Fibroblast of skin of abdomen (primary cell): ENCODE results near the gene CACNA1C.

ENCODE experiments used
- DNase-seq: peaks from one replicate; pipeline ENCODE4 v3.0.0-alpha.2; 2013

CACNA1C gene

GRCh38 chr12:2325519-2325918 is 272.7 kb downstream of the CACNA1C start:
- DNase-seq: no peak

DNA sequence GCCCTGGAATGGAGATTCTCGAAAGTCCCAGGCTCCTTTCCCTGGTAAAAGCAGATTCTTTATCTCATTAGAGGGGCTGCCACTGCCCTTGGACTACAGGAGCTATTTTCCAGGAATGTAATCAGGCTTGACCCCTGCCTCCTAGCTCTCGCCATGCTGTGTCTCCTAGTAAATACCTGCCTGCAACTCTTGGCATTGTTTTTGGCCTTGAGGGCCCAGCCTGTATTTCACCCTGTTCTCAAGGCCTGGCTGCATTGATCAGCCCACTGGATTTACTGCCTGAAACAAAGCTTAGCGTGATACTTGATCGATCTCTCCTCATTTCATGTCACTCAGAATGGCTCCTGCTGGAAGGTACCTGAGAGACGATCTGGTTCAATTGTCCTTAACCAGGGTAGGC is 273.7 kb downstream of the CACNA1C start:
- no peak for DNase-seq

DNA sequence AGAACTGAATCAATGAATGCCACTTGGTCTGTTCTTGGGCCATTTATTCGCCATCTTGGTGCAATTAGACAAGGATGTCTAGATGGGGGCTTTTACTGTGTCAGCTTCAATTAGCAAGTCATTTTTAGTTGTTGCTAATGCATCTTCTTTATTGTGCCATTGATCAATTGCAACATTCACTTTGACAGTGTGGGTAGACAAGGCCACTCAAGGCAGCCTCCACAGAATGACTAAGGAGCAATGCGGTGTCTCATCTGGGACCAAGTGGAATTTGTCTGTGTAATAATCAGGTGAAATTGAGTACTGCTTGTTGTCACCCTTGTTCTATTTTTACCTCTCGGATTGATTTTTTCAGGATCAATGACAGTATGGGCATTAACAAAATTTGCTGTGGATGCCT is 275.9 kb downstream of the CACNA1C start:
- no peak for DNase-seq

GRCh38 chr12:2329661-2330210 is 276.9 kb downstream of the CACNA1C start:
- DNase-seq: no peak

GRCh38 chr12:2332236-2332635 is 279.4 kb downstream of the CACNA1C start:
- DNase-seq: peak; percentile 48

- no peak for DNase-seq
Measured at GRCh38 chr12:2332947-2333346, 280.2 kb downstream of the CACNA1C start.

GRCh38 chr12:2333491-2334195 is 280.9 kb downstream of the CACNA1C start:
- no peak for DNase-seq

- DNase-seq: no peak
Measured at GRCh38 chr12:2334271-2334670, 281.5 kb downstream of the CACNA1C start.

DNA sequence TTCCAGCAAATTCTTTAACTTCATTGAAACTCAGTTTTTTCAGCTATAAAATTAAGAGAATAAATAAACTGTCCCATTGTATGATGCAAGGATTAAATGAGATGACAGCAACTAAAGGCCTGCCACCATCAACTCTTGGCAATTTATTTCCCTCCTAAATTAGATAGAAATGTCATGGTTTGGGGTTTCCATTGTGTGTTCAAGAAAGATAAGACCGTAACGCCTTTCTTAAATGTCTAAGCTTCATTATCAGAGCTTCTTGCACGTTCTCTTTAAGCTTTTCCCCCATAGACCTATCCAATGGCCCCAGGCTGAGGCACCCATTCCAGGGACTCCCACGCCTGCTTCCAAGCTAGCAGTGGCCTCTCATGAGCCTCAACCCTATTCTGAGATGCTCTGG is 281.9 kb downstream of the CACNA1C start:
- no peak for DNase-seq

GRCh38 chr12:2335109-2335508 is 282.3 kb downstream of the CACNA1C start:
- no peak for DNase-seq

GRCh38 chr12:2335513-2335912 is 282.7 kb downstream of the CACNA1C start:
- peak; percentile 61 for DNase-seq

DNA sequence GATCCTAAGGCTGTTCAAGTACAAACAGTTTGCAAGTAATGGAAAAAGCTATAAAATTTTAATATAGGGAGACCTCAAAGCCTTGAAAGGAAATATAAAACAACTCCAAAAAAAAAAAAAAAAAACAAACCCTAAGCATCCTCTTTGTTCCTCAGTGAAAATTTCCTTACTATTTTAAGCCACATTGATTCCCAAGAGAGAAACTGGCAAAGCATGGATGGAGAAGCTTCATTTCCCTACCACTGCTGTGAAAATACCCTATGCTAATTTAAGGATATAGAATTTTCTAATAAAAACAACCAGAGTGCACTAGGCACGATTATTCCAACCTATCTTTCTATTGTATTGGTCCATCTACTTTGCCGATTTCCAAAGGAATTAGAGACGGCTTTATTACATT is 283.1 kb downstream of the CACNA1C start:
- no peak for DNase-seq

DNA sequence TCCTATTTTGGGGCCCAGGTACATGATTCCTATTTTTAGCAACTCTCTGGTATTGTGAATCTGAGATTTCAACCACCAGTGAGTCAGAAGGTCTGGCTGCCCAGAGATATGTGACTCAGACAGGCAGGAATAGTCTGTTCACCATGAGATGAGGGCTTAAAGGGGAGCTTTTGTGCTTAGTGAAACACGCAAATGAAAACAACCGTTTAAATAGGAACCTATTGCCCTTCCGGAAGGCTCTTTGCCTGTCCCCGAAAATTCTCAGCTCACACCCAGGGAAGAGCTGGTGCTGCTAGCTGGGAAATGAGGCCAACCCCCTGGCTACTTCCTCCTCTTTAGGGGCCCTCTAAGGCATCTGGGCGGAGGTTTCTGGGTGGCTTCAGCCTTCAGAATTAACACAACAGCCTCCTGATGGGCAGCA is 283.6 kb downstream of the CACNA1C start:
- DNase-seq: peak; percentile 95

DNA sequence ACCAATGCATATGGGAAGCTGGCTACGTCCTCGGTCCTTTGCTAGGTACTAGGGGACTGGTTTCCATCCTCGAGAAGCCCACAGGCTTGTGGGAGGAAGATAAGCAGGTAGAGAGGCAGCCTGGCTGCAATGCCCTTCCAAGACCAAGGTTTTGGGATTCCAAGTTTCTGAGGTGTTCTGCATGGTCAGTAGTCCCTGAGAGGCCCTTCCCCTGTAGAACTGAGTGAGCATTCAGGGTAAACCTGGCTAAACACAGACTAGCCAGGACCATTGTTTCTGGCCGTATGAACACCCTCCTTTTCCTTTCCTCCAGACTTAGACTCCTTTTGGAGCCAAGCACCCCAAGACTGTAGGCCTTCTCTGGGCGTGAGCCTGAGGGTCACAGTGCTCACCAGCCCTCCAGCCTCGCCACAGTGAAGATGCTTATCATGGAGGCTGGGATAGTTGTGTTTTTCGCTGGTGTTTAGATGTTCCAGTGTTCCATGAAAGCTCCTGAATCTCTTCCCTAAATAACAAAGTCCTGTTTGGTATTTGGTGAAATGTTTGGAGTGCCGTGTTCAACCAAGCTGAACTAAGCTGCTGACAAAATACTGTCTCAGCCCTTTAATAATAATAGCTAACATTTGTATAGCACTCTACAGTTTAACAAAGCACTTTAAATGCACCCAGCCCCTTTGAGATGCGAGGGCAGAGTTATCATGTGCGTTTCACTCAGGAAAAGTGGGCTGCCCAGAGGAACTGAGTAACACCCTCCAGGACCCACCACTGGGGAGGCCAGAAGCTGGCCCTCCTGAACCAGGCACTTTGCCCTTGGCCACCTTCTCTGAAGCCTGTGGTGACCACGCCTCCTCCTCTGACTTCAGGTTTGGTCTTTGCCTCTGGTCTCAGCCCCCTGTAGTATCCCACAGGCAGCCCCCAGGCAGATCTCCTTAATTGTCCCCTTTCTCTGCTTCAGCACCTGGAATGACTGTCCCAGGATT is 284.5 kb downstream of the CACNA1C start:
- DNase-seq: no peak

DNA sequence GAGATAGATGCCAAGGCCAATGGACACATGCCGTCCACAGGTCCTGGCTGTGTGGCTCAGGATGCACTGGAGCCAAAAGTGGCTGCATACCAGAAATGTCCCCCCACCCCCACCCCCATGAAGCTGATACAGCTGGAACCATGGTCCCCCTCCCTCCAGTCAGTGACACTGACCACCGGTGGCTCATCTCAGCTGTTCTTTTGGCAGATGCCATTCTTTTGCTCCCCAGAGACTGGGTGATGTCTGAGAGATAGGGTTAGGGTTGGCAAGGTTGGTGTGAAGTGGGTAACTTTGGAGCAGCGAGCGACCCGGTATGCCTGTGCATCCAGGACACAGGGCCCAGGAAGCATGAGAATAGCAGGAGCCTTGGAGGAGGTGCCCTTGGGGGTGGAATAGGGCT is 285.6 kb downstream of the CACNA1C start:
- DNase-seq: no peak

- peak; percentile 68 for DNase-seq
Measured at GRCh38 chr12:2338991-2339431, 286.2 kb downstream of the CACNA1C start.

GRCh38 chr12:2341051-2341751 is 288.4 kb downstream of the CACNA1C start:
- no peak for DNase-seq

DNA sequence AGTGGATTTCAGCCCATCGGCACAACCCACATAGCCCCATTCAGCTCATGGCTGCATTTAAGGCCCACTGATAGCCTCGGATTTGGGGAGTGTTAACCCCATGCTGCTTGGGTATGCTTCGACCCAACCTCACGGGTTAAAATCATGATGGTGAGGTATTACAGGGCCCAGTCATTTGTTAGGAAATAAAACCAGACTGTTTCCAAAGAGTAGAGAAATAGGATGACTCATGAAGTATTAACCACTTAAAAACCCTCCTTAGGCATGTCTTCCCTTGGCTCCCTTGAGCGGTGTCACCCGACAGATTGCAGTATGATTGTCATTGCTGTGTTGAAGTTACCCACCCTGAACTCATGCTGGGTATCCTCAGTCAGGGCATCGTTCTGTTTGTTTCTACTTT is 289.1 kb downstream of the CACNA1C start:
- DNase-seq: peak; percentile 78

- DNase-seq: no peak
Measured at GRCh38 chr12:2343681-2344080, 290.9 kb downstream of the CACNA1C start.

DNA sequence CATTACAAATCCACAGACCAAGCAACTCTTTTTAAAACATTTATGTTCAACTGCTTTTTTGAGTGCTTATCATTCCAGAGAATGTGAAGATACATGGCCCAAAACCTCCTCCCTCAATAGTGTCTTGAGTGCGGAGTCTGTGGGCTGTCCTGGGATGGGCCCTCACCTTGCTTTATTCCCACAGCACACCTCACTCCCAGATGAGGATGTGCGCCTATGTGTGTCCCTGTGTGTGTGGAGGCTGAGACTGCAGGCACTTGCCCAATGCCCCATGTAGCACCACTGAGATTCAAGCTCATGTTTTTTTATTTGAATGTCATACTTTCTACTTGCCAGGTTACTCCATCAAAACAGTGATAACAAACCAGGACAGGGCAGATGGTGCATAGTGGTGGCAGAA is 291.7 kb downstream of the CACNA1C start:
- no peak for DNase-seq

DNA sequence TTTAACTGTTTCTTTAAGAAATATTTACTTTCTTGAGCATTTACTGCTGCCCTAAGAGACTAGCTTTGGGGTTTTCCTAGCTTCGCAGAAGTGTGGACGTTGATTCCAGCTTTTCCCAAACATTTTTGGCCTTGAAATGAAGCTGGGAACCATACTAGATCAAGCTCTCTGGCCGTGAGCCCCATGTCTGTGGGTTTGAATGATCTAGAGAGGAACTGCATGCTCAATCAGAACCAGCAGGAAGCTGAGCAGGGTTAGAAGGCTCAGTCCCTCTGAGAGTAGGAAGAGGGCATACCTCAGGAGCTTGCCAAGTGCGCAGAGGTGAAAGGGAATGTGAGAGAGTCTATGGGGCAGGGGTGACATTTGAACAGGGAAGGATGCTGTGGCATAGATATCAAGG is 292.1 kb downstream of the CACNA1C start:
- DNase-seq: no peak

DNA sequence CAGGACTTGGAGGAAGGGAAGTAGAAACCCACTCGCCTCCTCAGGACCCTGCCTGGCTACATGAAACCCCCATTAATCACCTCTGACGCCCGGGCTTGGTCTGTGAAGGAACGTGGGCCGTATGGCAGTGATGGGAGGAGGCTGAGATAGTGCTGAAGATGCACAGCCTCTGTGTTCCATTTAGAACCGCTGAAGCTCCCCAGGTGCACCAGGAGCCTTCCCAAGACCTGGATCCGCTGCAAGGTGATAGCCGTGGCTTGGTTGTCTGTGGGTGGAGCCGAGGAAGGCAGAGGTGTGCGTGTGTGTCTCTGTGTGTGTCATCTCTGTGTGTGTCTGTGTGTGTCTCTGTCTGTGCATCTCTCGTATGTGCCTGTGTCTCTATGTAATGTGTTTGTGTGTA is 293.1 kb downstream of the CACNA1C start:
- no peak for DNase-seq

DNA sequence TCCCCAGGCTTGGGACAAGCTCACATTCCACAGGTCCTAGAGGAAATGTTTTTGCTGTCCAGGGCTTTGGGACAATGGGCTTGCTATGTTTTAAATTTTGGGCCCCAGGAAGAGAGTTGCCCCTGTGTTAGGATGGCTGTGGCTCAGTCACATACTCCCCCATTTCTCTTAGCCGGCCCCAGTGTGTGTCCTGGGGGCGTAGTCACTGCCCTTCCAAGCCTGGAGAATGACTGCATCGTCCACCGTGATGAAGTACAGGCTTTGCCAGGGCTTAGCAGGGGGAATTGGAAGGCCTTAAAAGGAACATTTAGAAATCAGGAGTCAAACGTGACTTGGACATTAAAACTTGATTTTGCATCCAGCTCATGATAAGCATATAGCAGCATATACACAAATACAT is 293.6 kb downstream of the CACNA1C start:
- no peak for DNase-seq
